ENCODE measurements around the gene SRGAP3.

- no peak for TF ChIP-seq CTCF (IDR thresholded peaks at IDR 0.05)
- TF ChIP-seq POLR2A (IDR thresholded peaks at IDR 0.05): no peak
Observed at GRCh38 chr3:9121366-9122001, 128.0 kb downstream of the SRGAP3 start.
